Brain microvascular endothelial cell (primary cell): ENCODE measurements around the gene PKDREJ.
"Not testable (repeated sequence)": the region's sequence is repeated elsewhere in the genome, so short reads cannot be mapped to it uniquely, and the experiment has no call there.

Source experiments
- DNase-seq: peaks from one replicate; pipeline ENCODE4 v3.0.0-alpha.2; 2020
- H3K27ac ChIP-seq: fragments of 250-450 bp; sonication (Bioruptor Pico); 2 replicates; pipeline ENCODE4 v1.5.1; 2020; ENCODE audit warnings: mild to moderate bottlenecking, moderate library complexity
- H3K27me3 ChIP-seq: fragments of 250-450 bp; sonication (Bioruptor Pico); replicated peaks from 2 replicates; pipeline ENCODE4 v1.5.1; 2020; ENCODE audit warnings: mild to moderate bottlenecking
- H3K36me3 ChIP-seq: fragments of 250-450 bp; sonication (Bioruptor Pico); replicated peaks from 2 replicates; pipeline ENCODE4 v1.5.1; 2020; ENCODE audit warnings: mild to moderate bottlenecking
- H3K4me3 ChIP-seq: 2 replicates; pipeline ENCODE4 v1.5.1; 2011; ENCODE audit warnings: low read depth, mild to moderate bottlenecking, control low read depth, low read length, moderate library complexity
- CTCF ChIP-seq: IDR thresholded peaks from 2 replicates; pipeline ENCODE4 v1.5.1; 2011; ENCODE audit warnings: low read depth, mild to moderate bottlenecking, moderate library complexity, low read length, control low read depth, inconsistent platforms; ENCODE audit errors: missing control alignments
- in situ Hi-C: cut with HindIII; loops from 2 replicates; pipeline ENCODE4 v1.10.0; 2017; ENCODE audit warnings: low sequenced_read_pairs, low pct_ligation_motif_present

Gene PKDREJ

GRCh38 chr22:46272762-46273431, 9.8 kb upstream of the PKDREJ start:
- Histone ChIP-seq H3K36me3 (peaks cover 30% of the 10 kb centered on the region), H3K4me3 (no peak overlapping the region), H3K27me3 (no peaks in the 10 kb centered on the region), H3K27ac (no peak overlapping the region)
- in situ Hi-C loops = no loop called here
- no peak for DNase-seq
- no peak for TF ChIP-seq CTCF

GRCh38 chr22:46272196-46272595, 9.1 kb upstream of the PKDREJ start:
- H3K27ac ChIP-seq = no peak overlapping the region
- no peaks in the 10 kb centered on the region for H3K27me3 ChIP-seq
- H3K4me3 ChIP-seq = no peak overlapping the region
- TF ChIP-seq CTCF = no peak
- peaks cover 26% of the 10 kb centered on the region for H3K36me3 ChIP-seq
- in situ Hi-C loops = no loop called here
- DNase-seq = no peak

- no peak overlapping the region for H3K27ac ChIP-seq
- in situ Hi-C loops = no loop called here
- DNase-seq = no peak
- no peak for TF ChIP-seq CTCF
- no peaks in the 10 kb centered on the region for H3K27me3 ChIP-seq
- no peak overlapping the region for H3K4me3 ChIP-seq
- peaks cover 12% of the 10 kb centered on the region for H3K36me3 ChIP-seq
Observed at GRCh38 chr22:46269564-46269963, 6.4 kb upstream of the PKDREJ start.

- Histone ChIP-seq H3K36me3 (peaks cover 3% of the 10 kb centered on the region), H3K27me3 (no peaks in the 10 kb centered on the region), H3K27ac (no peak within 1 kb of the TSS), H3K4me3 (peak within 1 kb of the TSS; percentile 73)
- DNase-seq = peak; percentile 66
- in situ Hi-C loops = no loop called here
- no peak for TF ChIP-seq CTCF
Observed at GRCh38 chr22:46267431-46268279, 4.5 kb upstream of the PKDREJ start, which contains the start of gene TTC38. Gene TTC38, plus strand, starts transcription at chr22:46268008. Its CDS starts 32 bp downstream, at chr22:46268040.

GRCh38 chr22:46265627-46266026, 2.5 kb upstream of the PKDREJ start:
- DNase-seq, in situ Hi-C loops, H3K36me3 ChIP-seq, H3K27ac ChIP-seq, H3K4me3 ChIP-seq, H3K27me3 ChIP-seq: not testable (repeated sequence)

- H3K36me3 ChIP-seq, H3K27ac ChIP-seq, H3K4me3 ChIP-seq, DNase-seq, H3K27me3 ChIP-seq, in situ Hi-C loops: not testable (repeated sequence)
Observed at GRCh38 chr22:46264520-46264919, 1.4 kb upstream of the PKDREJ start.
